ENCODE measurements around the gene UVSSA.

GRCh38 chr4:1421657-1422056 lies 74.6 kb downstream of the UVSSA start:
- no peak for TF ChIP-seq POLR2AphosphoS5 (IDR thresholded peaks at IDR 0.05)
- TF ChIP-seq, protein P1, sequence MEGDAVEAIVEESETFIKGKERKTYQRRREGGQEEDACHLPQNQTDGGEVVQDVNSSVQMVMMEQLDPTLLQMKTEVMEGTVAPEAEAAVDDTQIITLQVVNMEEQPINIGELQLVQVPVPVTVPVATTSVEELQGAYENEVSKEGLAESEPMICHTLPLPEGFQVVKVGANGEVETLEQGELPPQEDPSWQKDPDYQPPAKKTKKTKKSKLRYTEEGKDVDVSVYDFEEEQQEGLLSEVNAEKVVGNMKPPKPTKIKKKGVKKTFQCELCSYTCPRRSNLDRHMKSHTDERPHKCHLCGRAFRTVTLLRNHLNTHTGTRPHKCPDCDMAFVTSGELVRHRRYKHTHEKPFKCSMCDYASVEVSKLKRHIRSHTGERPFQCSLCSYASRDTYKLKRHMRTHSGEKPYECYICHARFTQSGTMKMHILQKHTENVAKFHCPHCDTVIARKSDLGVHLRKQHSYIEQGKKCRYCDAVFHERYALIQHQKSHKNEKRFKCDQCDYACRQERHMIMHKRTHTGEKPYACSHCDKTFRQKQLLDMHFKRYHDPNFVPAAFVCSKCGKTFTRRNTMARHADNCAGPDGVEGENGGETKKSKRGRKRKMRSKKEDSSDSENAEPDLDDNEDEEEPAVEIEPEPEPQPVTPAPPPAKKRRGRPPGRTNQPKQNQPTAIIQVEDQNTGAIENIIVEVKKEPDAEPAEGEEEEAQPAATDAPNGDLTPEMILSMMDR (IDR thresholded peaks at IDR 0.05): no peak
- TF ChIP-seq POLR2A (IDR thresholded peaks at IDR 0.05): no peak

Data from breast epithelium (tissue), 3 donors.